HG03521 (cell line): ENCODE measurements around the gene PIGU.
"Not testable (repeated sequence)": the region's sequence is repeated elsewhere in the genome, so short reads cannot be mapped to it uniquely, and the experiment has no call there.

Experiments used
- ATAC-seq: cut with Tn5 transposase; IDR thresholded peaks from one replicate; pipeline ENCODE4 v1.9.1; 2021; ENCODE audit warnings: mild to moderate bottlenecking, moderate library complexity; ENCODE audit not compliant: unreplicated experiment

Gene PIGU

DNA sequence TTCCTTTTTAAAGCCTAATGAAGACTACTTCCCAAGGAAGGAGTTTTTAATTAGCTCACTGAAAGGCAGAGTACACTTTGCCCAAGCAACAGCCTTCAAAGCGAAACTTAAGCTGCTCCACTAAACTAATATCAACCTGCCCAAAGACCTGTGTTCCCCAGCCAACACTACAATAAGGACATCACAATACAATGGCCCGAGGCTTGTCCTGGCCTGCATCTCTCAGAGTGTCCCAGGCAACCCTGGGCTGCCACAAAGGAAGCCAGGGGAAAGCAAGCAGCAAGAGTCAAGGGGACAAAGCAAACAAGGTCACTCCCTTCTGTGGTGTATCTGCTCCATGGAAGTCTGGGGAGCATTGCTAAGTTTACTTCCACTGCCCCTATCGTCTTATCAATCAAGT lies 52.3 kb downstream of the PIGU start:
- no peak for ATAC-seq

DNA sequence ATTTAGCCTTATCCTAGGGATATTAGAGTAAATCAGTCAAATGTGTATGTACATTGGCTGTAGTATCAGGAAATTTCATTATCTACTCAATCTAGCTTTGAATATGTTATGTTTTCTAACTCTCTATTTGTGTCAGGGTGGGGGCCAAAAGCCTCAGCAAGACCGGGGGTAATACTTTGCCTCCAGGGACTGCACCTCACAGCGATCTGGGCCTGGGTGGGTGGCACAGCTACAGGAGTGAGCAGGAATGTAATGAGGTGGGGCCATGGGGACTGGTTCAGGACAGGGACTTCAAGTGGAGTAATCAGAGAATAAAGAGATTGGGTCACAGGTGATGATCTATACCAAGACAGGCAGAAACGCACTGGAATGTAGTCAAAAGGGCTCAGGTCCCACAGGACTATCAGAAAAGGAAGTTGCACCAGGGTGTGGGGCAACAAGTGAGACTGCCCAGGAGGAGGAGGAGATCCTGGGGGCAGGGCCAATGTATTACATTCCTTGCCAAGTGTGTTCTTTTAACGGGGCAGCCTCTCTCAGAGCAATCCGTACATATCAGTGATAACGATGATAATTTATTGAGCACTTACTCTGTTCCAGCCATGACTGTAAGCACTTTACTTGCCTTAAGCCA lies 54.0 kb downstream of the PIGU start:
- no peak for ATAC-seq

DNA sequence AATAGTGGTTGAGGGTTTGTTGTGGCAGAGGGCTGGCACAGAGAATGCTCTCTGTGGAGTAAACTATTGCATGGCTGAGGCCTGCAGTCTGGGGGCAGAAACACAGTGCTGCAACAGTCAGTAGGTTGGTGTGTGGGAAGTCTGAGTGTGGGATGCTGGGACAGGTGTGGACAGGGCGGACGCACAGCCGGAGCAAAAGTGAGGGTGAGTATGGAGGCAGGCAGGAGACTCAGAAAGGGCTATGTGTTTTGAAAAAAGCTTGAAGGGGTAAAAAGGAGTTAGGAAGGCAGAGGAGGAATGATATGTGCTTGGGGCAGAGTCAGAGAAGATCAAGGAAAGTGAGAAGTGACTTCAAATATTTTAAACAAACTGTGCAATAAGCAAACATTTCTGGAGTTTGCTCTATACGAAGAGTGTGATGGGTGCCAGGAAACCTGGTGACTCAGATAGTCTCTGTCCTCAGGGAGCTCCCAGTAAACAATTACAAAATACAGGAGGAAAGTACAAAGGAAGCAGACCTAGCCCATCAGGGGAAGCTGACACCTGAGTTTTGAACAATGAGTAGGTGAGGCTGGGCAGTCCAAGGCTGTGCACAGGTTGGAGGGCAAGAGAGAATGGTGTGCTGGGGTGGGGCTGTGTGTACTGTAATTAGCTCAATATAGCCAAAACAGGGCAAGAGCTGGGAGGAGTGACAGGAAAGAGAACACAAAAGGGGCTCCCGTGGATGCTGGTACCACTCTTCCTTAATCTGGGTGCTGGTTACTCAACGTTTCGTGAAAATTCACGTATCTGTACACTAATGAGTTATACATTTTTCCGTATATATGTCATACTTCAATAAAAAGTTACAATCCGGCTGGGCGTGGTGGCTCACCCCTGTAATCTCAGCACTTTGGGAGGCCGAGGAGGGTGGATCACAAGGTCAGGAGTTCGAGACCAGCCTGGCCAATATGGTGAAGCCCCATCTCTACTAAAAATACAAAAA lies 55.2 kb downstream of the PIGU start:
- no peak for ATAC-seq

DNA sequence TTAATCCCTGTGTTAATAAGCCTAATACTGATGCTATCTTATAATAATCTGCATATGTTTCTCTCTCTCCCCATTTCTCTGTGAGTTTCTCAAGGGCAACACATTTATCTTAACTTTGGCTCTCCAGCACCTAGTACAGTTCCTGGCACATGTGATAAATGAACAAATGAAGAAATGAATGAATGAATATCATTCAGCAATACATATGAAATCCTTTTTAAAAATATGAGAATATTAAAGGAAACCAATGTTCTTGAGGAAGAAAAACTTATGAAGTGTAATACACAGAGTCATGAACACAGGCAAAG lies 55.9 kb downstream of the PIGU start:
- no peak for ATAC-seq

DNA sequence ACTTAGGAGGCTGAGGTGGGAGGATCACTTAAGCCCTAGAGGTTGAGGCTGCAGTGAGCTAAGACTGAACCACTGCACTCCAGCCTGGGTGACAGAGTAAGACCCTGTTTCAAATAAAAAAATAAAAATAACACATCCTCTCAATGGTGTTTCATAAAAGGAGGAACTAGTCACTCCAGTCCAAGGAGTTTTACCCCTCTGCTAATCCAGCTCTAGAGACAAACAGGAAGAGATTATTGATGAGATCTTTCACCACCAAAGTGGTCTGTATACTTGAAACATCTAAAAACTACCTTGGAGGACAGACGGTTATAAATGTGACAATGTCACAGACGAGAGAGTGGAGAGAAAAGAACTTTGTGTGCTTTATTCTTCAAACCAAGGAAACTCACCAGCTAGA lies 58.2 kb downstream of the PIGU start:
- ATAC-seq: no peak

DNA sequence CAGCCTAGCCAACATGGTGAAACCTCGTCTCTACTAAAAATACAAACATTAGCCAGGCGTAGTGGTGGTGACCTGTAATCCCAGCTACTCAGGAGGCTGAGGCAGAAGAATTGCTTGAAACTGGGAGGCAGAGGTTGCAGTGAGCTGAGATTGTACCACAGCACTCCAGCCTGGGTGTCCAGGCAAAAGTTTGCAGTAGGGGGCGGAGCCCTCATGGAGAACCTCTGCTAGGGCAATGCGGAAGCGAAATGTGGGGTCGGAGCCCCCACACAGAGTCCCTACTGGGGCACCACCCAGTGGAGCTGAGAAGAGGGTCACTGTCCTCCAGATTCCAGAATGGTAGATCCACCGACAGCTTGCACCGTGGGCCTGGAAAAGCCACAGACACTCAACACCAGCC lies 60.0 kb downstream of the PIGU start:
- not testable (repeated sequence) for ATAC-seq

DNA sequence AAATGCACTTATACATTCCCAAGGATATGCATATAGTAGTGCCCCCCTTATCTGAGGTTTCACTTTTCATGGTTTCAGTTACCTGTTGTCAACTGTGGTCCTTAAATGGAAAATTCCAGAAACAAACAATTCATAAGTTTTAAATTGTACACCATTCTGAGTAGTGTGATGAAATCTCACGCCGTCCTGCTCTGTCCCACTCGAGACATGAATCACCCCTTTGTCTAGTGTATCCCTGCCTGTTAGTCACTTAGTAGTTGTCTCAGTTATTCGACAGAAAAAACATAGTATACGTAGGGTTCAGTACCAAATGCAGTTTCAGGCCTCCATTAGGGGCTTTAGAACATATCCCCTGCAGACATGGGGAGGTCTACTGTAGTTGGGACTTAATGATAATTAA lies 61.4 kb downstream of the PIGU start:
- no peak for ATAC-seq

DNA sequence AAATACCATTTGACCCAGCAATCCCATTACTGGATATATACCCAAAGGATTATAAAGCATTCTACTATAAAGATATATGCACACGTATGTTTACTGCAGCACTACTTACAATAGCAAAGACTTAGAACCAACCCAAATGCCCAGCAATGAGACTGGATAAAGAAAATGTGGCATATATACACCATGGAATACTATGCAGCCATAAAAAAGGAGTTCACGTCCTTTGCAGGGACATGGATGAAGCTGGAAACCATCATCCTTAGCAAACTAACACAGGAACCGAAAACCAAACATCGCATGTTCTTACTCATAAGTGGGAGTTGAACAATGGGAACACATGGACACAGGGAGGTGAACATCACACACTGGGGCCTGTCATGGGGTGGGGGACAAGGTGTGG lies 64.9 kb downstream of the PIGU start:
- not testable (repeated sequence) for ATAC-seq

DNA sequence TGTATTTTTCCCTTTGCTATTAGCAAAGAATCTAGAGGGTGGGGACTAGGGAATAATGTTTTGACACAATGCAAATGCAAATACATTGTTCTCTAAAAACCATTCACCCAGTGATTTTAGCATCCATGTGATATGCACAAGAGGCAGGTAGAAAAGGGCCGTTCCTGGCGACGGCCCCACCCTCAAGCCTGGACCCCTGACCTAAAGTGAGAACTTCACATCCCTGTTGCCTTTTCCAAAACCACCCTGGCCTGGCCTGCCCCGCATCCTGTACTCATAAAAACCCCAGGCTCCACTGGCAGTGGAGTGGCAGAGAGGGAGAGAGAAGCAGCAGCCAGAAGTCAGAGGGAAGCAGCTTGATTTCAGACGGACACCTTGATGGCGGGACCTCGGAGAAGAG lies 69.8 kb downstream of the PIGU start:
- ATAC-seq: no peak

DNA sequence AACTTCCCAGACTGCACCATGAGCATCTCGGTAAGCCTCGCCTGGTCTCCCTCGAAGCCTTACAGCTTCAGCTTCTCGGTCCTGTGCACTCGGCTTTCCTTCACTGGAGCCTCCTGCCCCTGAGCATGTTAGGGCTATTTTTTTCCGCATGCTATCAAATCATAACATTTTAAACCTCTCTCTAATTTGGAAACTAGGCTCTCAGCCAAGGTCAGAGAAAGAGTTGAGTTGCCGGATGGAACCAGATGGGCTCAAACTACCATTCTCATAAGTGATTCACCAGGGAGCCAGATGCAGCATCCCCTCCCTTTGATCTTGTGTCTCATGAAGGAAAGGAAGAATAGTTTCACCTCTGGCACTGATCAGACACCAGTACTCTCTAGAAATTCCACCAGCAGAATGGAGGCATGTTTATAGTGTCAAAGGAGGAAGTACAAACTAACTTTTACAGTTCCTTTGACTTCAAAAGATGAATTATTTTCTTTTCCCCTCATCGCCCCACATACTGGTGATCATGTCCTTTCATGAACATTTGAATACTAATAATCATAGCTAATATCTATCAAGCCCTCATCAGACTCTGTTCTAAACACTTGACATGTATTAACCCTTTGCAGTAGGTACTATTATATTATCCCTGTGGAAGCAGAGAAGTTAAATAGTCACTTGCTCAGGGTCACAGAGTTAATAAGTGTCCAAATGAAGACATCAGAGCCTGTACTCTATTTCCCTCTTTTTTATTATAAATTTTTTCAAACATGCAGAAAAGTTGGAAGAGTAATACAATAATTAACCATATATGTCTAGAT lies 71.7 kb downstream of the PIGU start:
- ATAC-seq: no peak

DNA sequence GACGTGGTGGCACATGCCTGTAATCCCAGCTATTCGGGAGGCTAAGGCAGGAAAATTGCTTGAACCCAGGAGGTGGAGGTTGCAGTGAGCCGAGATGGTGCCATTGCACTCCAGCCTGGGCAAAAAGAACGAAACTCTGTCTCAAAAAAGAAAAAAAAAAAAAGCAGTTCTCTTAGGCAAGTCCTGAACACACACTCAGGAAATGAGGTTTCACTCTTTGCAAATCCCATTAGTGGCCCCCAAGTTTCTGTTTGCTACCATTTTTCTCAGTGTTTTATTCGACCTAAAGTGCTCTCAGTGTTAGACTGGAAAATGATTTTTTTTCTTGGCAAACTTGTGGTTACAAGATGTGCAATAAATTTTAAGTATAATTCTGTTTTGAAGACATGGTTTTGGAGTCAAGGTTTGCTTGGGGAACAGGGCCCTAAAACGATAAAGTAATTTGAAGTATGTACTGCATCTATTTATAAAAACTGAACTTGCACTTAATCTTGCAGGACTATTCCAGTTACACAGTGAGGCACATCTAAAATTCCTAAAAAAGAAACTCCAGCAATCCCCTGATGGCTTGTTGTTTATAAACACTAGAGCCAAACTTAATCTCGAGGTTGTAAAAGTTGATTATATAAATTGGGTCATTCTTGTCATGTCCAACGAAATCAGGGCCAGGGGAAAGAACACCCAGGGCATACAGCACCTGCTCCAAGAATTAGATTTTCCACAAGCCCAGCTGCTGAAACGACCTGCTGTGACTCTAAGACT lies 75.8 kb downstream of the PIGU start:
- ATAC-seq: no peak

DNA sequence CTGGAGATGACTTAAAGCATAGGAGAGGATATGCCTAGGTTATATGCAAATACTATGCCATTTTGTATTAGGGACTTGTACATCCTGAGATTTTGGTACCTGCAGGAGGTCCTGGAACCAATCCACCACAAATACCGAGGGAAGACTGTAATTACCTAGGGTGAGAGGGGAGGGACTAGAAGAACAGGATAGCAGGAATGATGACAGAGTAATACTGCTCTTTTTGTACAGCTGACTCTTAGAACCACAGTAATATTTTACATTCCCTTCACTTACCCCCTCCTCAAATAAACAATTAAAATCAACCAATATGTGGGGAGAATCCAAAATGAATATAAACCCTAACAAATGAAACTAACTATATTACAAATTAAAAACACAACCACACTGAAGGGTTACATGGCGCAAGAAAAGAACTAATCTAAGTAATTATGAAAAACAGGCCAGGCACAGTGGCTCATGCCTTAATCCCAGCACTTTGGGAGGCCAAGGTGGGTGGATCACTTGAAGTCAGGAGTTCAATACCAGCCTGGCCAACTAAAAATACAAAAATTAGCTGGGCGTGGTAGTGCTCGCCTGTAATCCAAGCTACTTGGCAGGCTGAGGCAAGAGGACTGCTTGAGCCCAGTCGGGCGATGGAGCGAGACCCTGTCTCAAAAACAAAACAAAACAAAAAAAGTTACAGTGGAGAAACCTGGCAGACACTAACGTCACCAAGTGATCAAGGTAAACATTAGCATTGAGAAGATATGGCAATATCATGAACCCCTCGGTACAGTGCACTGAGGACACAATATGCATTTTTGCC lies 81.3 kb downstream of the PIGU start:
- no peak for ATAC-seq

DNA sequence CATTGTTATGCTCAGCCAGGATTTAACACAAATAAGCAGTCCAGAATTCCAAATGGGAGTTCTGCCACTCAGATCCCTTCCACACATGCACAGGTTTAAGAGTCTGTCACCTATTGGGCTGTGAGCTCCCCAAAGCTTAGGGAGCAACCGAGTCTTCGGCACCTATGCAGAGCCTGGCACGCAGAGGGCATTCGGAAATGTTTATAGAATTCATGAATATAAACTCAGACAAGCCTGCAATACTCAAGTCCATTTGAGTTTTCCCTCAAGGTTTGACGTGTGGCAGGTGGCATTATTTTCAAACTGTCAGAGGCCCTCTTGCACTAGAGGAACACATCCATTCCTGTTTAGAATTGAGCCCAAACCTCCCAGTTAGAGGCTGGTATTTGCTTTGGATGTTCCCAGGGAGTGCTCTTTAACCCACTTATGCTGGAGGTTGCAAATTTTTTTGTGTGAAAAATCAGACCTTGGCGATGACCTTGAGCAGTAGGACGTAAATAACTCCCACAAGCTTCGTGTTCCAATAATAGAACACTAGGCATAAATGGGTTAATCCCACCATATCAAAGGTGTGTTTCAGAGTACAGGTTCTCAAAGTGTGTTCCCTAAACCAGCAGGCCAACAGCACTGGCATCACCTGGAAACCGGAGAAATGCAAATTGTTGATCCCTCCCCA lies 90.3 kb downstream of the PIGU start:
- no peak for ATAC-seq

DNA sequence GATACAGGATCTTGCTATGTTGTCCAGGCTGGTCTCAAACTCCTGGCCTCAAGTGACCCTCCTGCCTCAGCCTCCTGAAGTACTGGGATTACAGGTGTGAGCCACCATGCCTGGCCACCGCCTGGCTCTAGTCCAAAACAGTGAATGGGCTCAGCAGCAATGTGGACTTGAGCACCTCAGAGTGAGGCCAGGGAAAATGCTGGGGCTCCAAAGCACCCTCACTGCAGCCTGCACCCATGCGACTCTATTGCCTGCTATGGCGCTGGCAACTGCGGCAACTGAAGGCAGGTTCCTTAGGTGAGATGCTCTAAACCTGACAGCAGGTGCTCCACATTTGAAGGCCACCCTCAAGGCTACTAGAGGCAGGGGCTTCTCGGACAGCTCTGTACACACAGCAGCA lies 91.9 kb downstream of the PIGU start:
- no peak for ATAC-seq

DNA sequence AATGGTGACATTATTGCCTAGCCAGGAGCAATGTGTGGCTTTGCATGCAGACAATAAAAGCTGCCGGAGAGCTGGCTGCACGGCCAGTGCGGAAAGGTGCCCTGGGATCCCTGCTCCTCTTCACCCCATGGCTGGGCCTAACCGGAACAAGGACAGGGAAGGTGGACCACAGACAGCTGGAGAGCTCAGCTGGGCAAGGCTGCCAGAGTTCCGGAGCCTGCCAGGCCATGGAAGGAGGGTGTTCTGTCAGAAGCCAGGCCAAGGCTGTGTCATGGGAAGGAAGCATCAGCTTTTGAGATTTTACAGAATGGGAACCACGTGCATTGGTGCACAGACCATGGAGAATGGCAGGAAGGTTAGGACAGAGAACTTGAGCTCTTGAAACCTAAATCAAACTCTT lies 93.3 kb downstream of the PIGU start:
- no peak for ATAC-seq

DNA sequence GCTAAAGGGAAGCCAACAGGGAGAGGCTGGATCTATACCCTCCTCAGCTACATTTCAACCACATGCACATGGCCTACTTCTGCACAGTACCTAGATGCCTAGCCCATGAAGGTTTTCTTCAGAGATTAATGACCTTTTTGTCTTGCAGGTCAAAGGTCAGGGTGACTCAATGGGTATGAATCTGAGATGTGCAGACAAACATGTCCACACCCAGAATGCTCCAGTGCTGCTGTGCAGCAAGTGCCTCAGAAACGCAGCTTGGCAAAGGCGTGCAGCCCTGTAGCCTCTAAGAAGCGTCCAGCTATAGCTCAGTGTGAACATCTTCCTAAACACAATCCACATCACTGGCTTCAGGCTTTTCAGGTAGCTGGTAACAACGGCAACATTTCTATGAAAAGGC lies 94.0 kb downstream of the PIGU start:
- ATAC-seq: no peak

DNA sequence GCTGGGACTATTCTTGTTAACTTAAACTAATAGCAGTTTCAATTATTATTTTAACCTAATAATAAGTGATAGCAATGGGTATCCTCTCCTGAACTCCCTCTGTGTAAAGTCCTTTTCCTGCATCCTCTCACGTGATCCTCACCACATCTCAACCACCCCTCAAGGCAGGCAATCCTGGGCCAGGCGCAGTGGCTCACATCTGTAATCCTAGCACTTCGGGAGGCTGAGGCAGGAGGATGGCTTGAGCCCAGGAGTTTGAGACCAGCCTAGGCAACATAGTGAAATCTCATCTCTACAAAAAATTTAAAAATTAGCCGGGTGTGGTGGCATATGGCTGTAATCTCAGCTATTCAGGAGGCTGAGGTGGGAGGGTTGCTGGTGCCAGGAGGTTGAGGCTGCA lies 94.7 kb downstream of the PIGU start:
- ATAC-seq: no peak

DNA sequence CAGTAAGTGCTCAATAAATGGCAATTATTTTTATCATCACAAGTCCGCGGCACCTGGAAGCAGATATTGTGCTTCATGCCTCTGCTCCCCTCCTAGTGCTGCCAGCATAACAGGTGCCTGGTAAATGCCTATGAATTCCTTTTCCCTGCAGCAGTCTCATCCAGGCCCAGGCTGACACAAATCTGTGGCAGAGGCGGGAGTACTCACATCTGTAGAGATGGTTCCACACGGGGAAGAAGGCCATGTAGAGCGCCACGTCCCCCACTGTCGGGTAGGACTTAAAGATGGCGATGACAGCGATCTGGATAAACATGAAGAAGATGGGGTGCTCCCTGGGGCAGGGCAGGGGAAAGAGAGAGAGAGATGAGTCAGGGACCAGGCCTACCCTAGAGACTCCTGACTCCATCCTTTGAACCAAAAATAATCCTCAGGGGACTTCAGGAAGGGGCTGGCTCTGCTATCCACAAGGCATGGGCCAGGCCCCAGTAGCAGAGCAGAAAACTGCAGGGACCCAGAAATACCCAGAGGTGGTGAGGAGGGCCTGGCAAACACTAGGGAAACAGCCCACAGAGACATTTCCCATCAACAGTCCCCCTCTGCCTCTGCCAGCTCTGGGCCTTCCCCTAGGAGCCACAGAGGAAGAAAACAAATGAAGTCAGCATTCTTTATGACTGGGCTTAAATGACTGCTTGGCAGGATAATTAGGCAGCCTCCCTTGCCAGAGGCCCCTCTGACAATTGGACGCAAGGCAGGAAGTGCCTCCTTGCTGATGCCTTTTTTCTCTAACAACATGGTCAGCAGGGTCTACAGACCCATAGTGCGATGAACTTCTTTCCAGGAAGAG lies 95.3 kb downstream of the PIGU start:
- no peak for ATAC-seq
